HUES6 (cell line): ENCODE results near the gene GSS.

Source experiments
- H3K27ac ChIP-seq: 2 replicates; pipeline ENCODE4 v1.7.0; 2013; ENCODE audit warnings: low read depth, mild to moderate bottlenecking, low read length, inconsistent platforms
- H3K27me3 ChIP-seq: 2 replicates; pipeline ENCODE4 v1.6.1; 2013; ENCODE audit warnings: low read length; ENCODE audit not compliant: control insufficient read depth, insufficient read depth
- H3K36me3 ChIP-seq: 2 replicates; pipeline ENCODE4 v1.6.1; 2013; ENCODE audit warnings: low read length; ENCODE audit not compliant: control insufficient read depth, insufficient read depth
- H3K4me1 ChIP-seq: 2 replicates; pipeline ENCODE4 v1.6.1; 2013; ENCODE audit warnings: low read length; ENCODE audit not compliant: control insufficient read depth, insufficient read depth
- H3K4me3 ChIP-seq: 2 replicates; pipeline ENCODE4 v1.5.1; 2013; ENCODE audit warnings: low read depth, low read length
- H3K9ac ChIP-seq: one replicate; pipeline ENCODE4 v1.6.1; 2013; ENCODE audit warnings: mild to moderate bottlenecking, low read length
- H3K9me3 ChIP-seq: 2 replicates; pipeline ENCODE4 v1.6.1; 2013; ENCODE audit warnings: low read depth, low read length; ENCODE audit not compliant: control insufficient read depth, insufficient read depth

GSS gene

DNA sequence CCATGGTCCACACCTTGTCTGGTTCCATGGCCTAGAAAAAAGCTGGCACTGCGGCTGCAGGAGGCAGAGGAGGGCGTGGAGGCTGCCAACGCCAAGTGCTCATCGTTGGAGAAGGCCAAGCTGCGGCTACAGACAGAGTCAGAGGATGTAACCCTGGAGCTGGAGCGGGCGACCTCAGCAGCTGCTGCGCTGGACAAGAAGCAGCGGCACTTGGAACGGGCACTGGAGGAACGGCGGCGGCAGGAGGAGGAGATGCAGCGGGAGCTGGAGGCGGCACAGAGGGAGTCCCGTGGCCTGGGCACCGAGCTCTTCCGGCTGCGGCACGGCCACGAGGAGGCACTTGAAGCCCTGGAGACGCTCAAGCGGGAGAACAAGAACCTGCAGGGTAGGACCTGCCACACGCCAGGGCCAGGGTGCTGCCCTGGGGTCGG is 43.4 kb upstream of the GSS start:
- Histone ChIP-seq H3K27ac (no peak overlapping the region), H3K36me3 (peaks cover 86% of the 10 kb centered on the region), H3K9me3 (no peaks in the 10 kb centered on the region), H3K27me3 (no peaks in the 10 kb centered on the region), H3K4me1 (no peaks in the 10 kb centered on the region), H3K4me3 (no peak overlapping the region), H3K9ac (no peak overlapping the region)

DNA sequence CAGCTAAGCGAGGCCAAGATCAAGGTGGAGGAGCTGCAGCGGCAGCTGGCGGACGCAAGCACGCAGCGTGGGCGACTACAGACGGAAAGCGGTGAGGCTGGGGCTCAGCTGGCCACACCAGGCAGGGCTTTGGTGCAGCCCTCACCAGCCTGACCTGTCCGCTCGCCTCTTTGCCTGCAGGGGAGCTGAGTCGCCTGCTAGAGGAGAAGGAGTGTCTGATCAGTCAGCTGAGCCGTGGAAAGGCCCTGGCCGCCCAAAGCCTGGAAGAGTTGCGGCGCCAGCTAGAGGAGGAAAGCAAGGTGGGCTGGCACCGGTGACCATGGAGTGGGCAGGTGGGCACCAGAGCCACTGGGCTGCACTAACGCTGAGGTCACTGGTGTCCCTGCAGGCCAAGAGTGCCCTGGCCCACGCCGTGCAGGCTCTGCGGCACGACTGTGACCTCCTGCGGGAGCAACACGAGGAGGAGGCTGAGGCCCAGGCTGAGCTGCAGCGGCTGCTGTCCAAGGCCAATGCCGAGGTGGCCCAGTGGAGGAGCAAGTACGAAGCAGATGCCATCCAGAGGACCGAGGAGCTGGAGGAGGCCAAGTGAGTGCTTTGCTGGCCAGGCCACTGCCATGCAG is 42.8 kb upstream of the GSS start:
- Histone ChIP-seq H3K9me3 (no peaks in the 10 kb centered on the region), H3K36me3 (peaks cover 84% of the 10 kb centered on the region), H3K9ac (no peak overlapping the region), H3K4me1 (no peaks in the 10 kb centered on the region), H3K27me3 (no peaks in the 10 kb centered on the region), H3K27ac (no peak overlapping the region), H3K4me3 (no peak overlapping the region)

DNA sequence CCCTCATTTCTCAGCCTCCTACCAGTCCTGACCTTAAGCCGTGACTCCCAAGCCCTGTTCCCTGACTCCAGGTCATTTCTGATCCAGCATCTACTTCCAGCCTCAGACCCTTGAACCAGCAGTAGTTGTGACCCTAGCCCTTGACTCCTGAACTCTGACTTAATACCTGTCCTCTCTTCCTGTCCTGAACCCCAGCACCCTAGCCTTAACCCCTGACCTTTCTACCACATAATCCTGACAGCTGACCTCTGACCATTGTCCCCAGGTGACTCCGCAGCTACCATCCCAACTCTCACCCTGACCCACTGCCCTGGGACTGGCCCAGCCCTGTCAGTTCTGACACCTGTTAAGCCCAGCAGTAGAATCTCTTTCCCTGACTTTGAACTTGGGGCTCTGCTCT is 42.2 kb upstream of the GSS start:
- peaks cover 83% of the 10 kb centered on the region for H3K36me3 ChIP-seq
- no peaks in the 10 kb centered on the region for H3K9me3 ChIP-seq
- no peaks in the 10 kb centered on the region for H3K27me3 ChIP-seq
- no peak overlapping the region for H3K4me3 ChIP-seq
- H3K27ac ChIP-seq, result no peak overlapping the region
- no peaks in the 10 kb centered on the region for H3K4me1 ChIP-seq
- H3K9ac ChIP-seq, result no peak overlapping the region

DNA sequence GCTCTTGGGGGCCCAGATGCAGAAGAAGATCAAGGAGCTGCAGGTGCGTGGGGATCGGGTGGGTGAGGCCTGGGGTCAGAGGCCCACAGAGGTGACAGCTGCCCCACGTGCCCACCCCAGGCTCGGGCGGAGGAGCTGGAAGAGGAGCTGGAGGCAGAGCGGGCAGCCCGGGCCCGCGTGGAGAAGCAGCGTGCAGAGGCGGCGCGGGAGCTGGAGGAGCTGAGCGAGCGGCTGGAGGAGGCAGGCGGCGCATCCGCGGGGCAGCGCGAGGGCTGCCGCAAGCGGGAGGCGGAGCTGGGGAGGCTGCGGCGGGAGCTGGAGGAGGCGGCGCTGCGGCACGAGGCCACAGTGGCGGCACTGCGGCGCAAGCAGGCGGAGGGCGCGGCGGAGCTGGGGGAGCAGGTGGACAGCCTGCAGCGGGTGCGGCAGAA is 41.5 kb upstream of the GSS start:
- H3K4me3 ChIP-seq, result no peak overlapping the region
- no peak overlapping the region for H3K9ac ChIP-seq
- H3K9me3 ChIP-seq, result no peaks in the 10 kb centered on the region
- peaks cover 77% of the 10 kb centered on the region for H3K36me3 ChIP-seq
- no peaks in the 10 kb centered on the region for H3K4me1 ChIP-seq
- H3K27me3 ChIP-seq, result no peaks in the 10 kb centered on the region
- H3K27ac ChIP-seq, result no peak overlapping the region

DNA sequence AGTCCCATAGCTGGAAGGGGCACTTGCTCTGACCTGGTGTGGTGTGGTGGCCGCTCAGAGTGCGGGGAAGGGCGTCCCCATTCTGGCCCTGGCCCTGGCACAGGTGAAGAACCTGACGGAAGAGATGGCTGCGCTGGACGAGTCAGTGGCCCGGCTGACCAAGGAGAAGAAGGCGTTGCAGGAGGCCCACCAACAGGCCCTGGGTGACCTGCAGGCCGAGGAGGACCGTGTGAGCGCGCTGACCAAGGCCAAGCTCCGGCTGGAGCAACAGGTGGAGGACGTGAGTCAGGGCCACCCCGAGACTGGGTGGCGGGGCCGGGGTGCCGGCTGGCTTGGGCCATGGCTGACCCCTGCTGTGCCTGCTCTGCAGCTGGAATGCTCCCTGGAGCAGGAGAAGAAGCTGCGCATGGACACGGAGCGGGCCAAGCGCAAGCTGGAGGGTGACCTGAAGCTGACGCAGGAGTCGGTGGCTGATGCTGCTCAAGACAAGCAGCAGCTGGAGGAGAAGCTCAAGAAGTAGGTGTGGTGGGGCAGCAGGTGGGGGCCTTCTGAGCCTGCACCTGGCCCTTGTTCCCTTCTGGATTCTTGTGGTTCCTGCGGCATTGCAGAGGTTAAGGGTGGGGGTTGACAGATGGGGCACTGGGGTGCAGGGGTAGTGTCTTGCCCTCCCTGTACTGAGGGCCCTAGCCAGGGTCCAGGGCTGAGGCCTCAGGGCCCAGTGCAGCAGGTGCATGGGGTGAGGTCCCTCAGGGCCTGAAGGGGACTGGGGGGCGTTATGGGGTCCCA is 40.8 kb upstream of the GSS start:
- Histone ChIP-seq H3K4me1 (no peaks in the 10 kb centered on the region), H3K27me3 (no peaks in the 10 kb centered on the region), H3K9me3 (no peaks in the 10 kb centered on the region), H3K4me3 (no peak overlapping the region), H3K9ac (no peak overlapping the region), H3K27ac (no peak overlapping the region), H3K36me3 (peaks cover 70% of the 10 kb centered on the region)

DNA sequence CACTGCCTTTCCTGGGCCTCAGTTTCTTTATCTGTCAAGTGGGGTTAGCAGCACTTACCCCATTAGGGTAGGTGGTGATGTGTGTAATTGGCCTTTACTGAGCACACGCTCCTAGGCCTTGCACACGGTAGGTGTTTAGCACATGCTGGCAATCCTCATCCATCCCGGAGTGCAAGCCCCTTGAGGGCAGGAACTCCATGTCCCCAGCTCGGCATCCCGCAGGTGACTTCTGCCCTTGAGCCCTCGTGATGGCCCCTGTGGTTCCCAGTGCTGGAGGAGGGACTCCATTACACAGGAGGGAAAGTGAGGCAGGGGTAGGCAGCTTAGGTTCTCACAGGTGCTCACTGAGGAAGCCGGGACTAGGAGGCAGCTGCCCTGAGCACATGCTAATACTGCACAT is 40.1 kb upstream of the GSS start:
- Histone ChIP-seq H3K36me3 (peaks cover 62% of the 10 kb centered on the region), H3K4me1 (no peaks in the 10 kb centered on the region), H3K27ac (no peak overlapping the region), H3K9ac (no peak overlapping the region), H3K4me3 (no peak overlapping the region), H3K9me3 (no peaks in the 10 kb centered on the region), H3K27me3 (no peaks in the 10 kb centered on the region)

DNA sequence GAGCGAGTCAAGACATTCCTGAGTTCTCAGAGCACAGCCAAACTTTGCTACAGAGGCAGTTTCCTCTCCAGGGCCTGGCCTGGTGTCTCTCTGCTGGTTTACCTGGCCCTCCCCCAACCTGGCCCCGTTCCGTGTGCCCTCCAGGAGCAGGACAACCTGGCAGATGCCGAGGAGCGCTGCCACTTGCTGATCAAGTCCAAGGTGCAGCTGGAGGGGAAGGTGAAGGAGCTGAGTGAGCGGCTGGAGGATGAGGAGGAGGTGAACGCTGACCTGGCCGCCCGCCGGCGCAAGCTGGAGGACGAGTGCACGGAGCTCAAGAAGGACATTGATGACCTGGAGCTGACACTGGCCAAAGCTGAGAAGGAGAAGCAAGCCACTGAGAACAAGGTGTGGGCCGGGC is 39.6 kb upstream of the GSS start:
- peaks cover 57% of the 10 kb centered on the region for H3K36me3 ChIP-seq
- H3K27me3 ChIP-seq, result no peaks in the 10 kb centered on the region
- no peak overlapping the region for H3K27ac ChIP-seq
- no peak overlapping the region for H3K4me3 ChIP-seq
- no peaks in the 10 kb centered on the region for H3K9me3 ChIP-seq
- H3K9ac ChIP-seq, result no peak overlapping the region
- no peaks in the 10 kb centered on the region for H3K4me1 ChIP-seq

DNA sequence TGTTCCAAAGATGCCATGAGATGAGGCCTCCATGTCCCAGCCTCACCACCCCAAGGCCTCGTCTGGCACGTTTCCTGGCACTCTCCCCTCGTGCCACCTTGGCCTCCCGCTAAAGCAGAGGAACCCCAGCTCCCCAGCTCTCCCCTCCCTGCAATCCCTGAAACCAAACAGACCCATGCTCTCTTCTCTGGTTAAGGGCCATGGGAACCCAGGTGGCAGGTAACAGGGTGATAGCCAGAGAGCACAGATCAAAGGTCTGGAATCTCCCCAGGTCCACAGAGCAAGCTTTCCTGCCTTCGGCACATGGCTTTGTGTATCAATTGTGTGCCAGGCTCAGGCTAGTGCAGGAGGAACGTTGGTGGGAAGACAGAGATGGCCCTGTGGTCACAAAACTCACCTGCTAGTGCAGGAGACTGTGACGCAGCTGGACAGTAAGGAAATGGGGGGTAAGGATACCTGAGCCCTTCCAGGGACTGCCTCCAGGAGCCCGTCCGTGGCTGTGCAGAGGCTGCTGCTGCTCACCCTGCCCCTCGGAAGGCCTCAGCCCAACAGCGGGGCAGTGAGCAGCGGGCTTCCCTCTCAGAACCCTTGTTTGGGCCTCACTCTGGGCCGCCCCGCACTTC is 39.0 kb upstream of the GSS start:
- peaks cover 51% of the 10 kb centered on the region for H3K36me3 ChIP-seq
- no peak overlapping the region for H3K27ac ChIP-seq
- H3K9me3 ChIP-seq, result no peaks in the 10 kb centered on the region
- H3K4me1 ChIP-seq, result no peaks in the 10 kb centered on the region
- H3K9ac ChIP-seq, result no peak overlapping the region
- H3K4me3 ChIP-seq, result no peak overlapping the region
- no peaks in the 10 kb centered on the region for H3K27me3 ChIP-seq

DNA sequence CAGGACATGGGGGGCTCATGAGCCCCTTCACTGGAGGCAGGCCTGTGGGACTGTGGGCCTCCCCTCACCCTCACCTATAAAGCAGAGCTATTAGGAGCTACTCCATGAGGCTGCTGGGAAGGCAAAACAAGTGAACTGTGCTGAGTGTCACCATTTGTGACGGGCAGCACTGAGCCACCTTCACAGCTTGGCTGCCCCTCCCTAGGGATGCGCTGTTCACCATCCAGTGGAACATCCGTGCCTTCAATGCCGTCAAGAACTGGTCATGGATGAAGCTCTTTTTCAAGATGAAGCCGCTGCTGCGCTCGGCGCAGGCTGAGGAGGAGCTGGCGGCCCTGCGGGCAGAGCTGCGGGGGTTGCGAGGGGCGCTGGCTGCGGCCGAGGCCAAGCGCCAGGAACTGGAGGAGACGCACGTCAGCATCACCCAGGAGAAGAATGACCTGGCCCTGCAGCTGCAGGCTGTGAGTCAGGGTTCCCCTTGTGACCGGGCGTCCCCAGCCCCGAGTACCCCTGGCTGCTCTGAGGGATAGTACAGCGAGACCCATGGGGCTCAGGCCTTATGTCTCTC is 38.4 kb upstream of the GSS start:
- Histone ChIP-seq H3K9me3 (no peaks in the 10 kb centered on the region), H3K9ac (no peak overlapping the region), H3K27me3 (no peaks in the 10 kb centered on the region), H3K4me3 (no peak overlapping the region), H3K4me1 (no peaks in the 10 kb centered on the region), H3K27ac (no peak overlapping the region), H3K36me3 (peaks cover 46% of the 10 kb centered on the region)

DNA sequence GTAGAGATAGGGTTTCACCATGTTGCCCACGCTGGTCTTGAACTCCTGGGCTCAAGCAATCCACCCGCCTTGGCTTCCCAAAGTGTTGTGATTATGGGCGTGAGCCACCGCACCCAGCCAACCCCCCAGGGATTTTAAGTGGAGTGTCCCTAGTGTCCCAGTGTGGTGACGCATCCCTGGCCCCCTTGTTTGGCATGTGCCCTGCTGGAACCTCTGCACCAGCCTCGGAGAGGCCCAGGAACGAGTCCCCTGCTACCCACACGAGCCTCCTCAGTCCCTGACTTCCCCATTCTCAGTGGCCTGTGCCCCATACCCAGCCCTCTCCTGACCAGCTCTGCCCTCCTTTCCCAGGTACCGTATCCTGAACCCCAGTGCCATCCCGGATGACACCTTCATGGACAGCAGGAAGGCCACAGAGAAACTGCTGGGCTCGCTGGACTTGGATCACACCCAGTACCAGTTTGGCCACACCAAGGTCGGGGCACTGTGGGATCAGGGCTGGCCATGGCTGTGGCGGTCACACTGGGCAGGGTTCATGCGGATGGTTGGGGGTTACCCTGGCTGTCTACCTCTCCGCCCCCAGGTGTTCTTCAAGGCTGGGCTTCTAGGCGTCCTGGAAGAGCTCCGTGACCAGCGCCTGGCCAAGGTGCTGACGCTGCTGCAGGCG is 37.3 kb upstream of the GSS start:
- Histone ChIP-seq H3K9me3 (no peaks in the 10 kb centered on the region), H3K9ac (no peak overlapping the region), H3K27ac (no peak overlapping the region), H3K4me3 (no peak overlapping the region), H3K27me3 (no peaks in the 10 kb centered on the region), H3K36me3 (peaks cover 35% of the 10 kb centered on the region), H3K4me1 (no peaks in the 10 kb centered on the region)
